AG08395 (cell line): Measurements from ENCODE around the gene RASA3.

Experiments
- DNase-seq: peaks from one replicate; pipeline ENCODE4 v3.0.0; 2012; ENCODE audit warnings: mixed read lengths, low spot score

RASA3 gene

DNA sequence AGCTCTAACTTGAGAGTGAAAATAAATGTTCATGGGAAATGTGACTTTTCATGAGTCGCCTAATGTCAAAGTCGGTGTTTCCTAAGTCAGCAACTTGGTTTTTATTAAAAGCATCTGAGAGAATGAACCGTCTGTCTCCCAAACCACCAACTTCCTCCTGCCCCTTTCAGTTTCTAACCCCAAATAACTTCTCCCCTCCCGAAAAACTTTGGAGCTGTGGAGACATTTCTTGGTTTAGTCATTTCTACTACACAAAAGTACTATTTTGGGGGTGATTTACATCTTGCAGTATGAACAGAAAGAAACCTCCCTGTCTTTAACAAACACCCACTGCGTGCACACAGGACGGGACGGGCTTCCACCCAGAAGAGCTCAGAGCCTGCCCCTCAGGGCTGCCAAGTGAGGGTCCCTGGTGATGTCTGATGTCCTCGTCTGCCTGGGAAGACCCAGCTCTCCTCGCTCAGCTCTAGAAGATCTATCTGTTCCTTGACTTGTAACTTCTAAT, 65.0 kb downstream of the RASA3 start:
- peak; percentile 59 for DNase-seq

DNA sequence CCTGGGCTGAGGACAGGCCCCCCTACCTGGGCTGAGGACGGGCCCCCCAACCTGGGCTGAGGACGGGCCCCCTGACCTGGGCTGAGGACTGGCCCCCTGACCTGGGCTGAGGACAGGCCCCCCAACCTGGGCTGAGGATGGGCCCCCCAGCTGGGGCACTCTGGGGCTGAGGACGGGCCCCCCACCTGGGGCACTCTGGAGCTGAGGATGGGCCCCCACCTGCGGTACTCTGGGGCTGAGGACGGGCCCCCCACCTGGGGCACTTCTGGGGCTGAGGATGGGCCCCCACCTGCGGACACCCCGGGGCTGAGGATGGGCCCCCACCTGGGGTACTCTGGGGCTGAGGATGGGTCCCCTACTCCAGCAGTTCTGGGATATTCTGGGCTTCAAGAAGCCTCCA, 65.5 kb downstream of the RASA3 start:
- DNase-seq, result no peak

DNA sequence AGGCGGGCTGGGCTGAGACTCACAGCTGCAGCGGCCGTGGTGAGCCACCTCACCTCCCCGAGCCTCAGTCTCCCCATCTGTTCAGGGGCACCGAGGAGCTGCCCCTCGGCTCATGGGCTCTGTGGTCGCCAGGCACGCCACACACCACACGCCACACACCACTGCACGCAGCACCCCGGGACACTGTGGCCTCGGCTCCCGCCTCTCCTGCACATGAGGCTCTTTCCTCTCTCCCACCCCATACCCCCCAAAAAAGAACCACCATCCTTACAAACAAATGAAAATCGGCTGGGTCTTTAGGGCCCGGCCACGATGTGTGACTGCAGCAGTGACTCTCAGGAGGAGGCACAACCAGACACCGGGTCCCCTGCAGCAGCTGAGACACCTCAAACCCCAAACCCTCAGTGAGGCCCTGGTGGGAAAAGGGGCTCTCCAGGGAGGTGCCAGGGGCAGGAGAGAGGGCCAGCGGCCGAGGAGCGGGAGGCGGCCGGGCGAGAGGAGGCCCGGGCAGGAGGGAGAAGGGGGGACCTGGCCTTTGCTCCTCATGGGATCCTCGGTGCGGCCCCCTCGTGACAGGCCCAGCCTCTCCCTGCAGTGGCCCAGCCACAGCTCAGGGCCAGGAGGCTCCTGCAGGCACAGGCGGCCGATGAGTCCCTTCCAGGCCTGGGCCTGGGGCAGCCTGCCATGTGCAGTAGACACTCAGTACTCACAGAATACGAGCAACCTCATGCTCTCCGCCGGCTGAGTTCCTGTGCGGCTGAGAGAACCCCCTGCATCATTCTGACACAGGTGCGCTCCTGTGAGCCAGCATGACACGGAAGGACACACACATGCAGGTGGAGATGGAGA, 66.3 kb downstream of the RASA3 start:
- DNase-seq, result no peak

DNA sequence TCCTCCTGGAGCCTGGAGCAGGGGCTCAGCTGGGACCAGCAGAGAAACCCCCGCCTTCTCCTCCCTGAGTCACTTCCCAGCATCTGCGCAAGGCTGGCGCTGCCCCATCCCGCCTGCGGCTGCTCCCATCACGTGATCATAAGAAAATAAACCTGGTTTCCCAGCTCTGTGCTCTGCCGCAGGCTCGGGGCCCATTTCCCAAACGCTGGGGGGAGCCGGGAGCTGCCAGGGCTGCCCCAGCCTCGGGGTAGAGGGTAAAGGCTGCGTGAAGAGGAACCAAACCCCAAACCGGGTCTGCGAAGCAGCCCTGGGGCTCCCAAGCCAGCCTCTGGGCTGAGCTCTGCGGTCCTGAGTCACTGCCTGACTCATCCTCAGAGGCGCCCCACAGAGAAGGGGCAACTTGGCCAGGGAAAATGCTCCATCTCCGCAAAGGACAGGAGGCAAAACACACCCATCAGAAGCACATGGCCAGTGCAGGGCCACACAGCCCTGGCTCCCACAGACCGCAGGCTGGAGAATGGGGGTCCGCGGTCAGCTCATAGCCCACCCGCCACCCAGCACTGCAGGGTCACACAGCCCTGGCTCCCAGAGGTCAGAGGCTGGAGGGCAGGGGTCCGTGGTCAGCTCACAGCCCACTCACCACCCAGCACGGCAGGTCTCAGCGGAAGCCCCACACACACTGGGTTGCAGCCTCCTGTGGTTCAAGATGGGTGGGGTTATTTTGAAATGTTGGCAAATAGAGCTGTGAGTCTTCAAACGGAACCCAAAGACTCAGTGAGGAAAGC, 67.1 kb downstream of the RASA3 start:
- peak; percentile 90 for DNase-seq

DNA sequence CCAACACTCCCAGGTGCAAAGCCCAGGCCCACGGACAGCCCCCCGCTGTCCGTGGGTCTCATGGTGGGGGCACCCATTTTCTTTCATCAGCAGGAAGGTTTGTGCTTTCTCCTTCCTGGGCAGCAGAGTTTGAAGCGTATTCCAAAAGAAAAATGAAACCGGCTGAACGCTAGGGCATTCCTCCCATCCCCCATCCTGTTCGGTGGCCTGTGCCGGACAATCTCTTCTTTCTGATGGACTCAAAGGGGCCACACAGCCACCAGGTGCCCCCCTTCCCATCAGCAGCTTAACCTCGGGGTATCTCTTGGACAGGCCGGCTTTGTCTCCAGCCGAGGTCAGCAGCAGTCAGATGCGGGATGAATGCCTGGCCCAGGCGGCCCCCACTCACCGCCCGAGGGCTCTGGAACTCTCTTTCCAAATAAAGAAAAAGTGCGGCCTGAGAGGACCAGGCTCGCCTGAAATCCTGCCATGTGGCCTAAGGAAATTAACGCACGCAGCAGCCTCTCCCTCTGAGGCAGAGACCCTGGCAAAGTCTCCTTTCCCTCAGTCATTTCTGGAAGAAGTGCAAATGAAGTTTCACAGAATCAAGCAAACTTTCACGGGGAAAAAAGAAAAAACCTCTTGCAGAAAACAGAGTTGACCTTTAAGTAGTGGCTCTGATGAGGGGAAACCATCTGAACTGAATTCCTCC, 67.8 kb downstream of the RASA3 start:
- peak; percentile 7 for DNase-seq

DNA sequence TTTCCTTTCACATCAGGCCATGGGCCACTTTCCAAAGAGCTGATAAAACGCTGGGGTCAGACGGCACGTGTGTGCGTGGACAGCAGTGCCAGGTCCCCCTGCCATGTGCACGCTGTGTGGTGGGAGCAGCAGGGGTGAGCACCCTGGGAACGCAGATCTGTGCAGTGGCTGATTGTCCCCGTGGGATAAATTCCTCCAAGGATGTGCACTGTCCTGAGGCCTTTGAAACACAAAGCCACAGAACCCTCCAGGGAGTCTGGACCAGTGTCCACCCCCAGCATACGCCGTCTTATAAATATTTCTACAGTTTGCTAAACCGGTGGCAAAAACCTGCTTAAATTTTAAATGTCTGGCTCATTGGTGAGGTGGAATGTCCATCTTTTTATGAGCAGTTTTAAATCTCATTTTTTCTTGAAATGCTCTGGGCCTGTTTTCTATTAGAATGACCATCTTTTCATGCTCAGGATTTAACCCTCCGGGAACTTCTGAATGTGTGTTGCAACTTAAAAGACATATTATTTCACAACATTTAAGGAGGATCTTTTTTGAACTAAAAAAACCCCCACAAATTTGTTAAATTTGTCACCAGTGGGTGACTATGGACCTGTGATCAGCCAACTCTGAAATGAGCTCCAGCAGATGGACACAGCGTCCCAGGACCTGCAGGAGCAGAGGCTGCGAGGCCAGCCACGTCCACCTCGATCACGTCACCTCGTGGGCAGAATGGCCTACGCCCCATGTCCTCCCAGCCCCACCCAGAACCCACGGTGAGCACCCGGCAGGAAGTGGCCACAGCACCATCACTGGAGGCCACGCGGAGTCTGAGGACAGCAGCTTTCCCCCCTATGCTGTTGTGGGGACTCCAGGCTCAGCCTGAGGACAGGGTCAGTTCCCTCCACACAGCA, 68.6 kb downstream of the RASA3 start:
- DNase-seq, result peak; percentile 42

DNA sequence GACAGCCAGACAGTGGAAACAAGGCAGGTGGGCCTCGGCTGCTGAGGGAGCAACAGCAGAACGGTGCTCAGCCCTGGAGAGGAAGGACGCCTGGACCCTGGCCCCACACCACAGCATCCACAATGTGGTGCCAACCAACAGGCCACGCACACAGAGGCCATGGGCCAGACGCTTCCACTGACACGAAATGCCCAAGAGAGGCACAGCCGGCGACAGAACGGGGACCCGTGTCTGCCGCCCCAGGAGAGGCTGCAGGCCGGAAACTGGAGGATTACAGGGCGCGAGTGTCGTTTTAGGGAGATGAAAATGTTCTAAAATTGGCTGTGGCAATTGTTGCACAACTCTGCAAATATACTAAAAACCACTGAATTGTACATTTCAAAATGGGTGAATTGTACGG, 69.7 kb downstream of the RASA3 start:
- DNase-seq, result peak; percentile 18

DNA sequence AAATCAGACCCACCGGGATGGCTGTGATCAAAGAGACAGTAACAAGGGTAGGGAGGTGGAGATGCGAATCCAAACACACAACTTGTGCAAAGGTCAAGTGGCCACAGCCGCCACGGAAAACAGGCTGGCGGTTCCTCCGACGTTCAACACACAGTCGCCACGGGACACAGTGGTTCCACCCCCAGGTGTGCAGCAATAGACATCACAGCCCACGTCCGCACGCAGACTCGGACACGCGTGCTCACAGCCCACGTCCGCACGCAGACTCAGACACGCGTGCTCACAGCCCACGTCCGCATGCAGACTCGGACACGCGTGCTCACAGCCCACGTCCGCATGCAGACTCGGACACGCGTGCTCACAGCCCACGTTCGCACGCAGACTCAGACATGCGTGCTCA, 70.1 kb downstream of the RASA3 start:
- no peak for DNase-seq

DNA sequence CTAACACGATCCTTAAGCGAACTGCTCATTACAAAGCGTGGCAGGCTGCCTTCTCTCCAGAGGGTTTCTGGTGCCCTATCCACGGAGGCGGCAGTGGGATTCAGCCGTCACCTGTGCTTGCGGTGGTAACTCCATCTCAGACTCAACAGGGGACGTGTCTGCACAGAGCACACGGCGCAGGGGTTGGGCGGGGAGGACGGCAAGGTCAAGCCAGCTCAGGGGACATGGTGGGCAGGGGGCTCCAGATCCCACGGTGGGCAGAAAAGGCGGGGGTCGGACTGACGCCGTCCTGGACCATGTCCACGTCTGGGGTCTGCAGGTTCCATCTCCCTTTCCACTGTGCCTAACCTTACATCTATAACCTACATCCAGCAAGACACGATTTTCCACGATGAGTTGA, 70.7 kb downstream of the RASA3 start:
- no peak for DNase-seq

DNA sequence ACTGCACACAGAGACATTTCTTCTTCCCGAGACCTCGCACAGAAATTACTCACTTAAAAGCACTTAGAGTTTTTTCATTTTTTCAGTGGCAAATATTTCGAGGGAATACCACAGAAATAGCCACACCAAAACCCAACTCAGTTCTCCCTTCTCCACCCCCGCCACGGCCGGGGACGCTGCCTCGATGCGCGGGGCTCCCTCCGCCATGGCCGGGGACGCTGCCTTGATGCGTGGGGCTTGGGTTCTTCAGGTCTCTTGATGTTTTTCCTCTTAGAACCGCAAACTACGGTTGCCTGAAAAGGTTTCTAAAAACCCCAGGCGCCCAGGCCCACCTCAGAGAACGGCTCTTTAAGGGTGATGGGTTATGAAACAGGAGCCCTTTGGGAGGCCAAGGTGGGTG, 71.4 kb downstream of the RASA3 start:
- no peak for DNase-seq

DNA sequence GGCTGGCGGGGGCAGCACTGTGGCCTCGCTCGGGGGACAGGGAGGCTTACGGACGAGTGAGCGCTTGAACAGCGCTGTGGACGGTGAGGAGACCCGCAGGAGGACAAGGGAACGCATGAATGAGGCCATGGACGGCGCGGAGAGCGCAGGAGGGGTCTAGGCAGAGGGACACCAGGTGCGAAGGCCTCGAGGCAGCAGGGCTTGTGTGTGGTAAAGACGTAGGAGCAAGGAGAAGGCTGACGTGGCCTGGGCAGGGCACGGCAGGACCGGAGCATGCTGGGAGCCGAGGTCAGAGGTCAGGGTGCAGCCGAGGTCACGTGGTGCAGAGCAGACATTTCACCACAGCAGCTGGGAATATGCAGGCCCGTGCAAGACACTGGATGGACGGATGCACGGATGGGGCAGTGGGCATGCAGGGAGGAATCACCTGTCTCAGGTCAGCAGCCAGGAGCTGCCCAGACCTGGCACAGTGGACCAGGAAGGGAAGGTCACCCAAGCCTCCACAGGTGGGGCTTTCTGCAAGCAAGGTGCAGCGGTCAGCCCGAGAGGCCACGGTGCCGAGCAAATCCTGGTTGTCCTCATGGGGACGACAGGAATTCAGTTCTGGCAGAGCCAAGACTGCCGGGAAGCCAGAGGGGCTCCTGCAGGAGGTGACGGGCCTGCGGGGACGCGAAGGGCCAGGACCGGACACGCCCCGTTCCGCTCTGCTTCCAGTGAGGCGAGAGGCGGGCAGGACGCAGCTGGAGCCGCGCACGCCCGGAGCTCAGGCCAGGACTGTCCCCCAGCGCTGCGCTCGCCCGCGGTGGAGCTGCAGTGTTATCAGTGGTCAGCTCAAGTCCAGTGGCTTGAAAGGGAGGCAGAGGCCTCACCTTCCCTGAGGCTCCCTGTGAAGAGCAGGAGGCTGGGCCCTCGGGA, 72.2 kb downstream of the RASA3 start:
- no peak for DNase-seq

DNA sequence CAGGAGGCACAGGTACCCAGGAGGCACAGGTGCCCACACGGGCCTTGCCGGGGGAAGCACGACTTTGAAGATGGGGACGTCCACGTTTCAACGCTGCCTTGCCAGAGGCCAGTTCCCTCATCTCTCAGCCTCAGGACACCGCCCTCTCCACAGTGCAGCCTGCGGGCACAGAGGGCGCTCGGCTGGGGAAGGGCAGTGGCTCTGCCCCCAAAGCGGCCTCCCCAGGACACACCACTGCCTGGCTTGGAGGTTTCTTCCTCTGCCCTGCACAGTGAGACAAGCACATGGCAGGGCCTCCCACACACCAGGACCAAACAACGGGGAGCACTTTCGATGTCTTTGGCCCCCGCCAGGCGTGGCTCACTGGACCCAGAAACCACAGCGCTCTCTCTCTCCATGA, 73.0 kb downstream of the RASA3 start:
- no peak for DNase-seq

DNA sequence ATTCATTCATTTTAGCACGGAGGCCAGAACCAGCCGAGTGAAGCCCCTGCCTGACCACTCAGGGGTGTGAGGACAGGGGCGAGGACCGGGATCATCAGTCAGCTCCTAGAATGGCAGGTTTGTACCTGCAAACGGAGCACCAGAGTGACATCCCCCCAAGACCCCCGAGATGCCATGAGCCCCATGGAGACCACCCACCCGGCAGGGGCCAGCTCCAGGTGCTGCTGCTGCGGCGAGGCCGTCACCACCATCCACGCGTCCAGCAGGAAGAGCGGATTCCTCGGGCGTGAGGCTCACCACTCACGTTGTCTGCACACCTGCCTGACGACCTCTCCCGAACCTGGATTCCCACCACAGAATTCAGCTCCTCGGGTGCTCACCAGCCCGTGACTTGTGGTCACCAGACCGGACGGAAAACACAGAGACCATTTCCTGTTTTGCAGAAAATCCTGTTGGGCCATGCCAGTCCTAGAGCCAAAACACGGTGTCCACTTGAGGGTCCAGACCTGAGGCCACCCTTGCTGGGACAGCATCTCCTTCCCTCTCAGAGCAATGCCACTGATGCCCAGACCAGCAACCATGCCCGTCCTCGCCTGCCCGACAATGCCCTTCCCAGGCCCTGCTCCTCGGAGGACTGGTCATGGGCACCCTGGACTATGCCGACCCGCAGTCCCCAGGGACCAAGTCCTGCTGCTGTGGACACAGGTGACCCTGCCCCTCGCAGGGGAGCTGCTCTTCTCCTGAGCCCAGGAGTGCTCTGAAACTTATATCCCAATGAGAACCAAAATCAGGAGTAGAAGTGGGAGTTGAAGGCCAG, 74.2 kb downstream of the RASA3 start:
- no peak for DNase-seq

DNA sequence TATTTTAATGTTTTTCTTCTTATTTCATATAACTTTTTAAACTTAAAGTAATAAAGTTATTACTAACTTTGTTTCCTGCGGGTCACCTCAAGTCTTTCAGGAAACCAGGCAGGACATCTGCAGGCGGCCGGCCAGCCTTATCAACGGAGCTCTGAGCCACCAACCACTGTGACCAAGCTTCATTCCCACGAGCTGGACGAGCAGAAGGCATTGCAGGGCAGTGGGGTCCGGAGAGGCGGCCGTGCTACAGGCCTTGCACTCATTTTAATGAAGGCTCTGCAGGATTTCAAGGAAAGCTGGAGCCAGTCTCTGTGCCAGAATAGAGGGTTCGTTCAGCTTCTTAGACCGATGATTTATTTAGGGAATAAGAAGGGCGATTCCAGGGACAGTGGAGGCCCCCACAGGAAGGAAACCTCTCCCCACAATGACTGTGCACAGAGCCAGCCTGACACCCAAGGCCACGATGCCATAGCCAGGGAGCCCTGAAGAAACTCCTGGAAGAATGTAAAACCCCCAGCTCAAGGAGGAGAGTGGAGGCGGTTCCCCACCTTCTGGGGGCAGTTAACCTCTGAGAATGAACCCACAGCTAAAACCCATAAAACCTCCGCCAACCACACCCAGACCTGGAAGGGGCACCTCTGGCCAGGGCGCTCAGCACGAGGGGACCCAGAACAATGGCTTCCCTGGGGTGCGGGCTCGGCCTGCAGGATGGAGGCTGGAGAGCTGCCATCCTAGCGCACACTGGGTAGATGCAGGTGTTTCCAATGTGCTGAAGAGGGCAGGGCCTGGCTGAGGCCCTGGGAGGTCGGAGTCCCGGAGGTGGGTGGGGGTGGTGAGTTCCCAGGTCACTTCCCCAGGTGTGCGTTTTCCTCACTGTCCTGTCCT, 75.0 kb downstream of the RASA3 start:
- no peak for DNase-seq

DNA sequence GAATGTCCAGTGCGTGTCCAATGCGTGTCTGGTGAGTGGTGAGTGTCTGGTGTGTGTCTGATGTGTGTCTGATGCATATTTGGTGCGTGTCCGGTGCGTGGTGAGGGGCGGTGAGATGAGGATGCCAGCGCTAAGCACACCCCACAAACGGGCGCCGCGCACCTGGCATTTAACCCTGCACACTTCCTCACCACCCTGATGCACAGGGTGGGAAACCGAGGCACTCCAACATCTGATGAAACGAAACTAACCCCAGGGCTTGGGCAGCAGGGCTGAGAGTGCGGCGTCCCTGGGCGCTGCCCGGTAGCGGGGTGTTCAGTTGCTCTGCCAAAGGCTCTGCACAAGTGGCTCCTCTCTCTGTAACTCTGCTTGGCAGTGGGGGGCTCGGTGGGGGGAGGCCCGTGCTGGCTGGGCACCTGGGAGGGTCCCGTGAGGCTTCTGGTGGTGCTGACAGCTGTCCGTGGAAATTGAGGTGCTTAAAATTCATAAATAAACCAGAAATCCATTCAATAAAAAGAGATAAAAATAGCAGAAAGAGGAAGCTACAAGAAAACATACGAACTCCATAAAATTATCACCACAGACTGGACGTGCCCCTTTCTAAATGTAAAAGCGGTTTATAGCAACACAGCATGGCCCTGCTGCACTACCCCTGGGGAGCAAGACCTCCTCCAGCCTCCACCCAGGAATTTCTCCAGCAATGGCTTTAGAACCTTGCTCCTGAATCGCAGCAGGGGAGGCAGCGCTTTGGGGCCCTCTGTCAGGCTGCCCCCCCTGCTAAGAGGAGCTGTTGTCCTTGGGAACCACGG, 76.0 kb downstream of the RASA3 start:
- no peak for DNase-seq

DNA sequence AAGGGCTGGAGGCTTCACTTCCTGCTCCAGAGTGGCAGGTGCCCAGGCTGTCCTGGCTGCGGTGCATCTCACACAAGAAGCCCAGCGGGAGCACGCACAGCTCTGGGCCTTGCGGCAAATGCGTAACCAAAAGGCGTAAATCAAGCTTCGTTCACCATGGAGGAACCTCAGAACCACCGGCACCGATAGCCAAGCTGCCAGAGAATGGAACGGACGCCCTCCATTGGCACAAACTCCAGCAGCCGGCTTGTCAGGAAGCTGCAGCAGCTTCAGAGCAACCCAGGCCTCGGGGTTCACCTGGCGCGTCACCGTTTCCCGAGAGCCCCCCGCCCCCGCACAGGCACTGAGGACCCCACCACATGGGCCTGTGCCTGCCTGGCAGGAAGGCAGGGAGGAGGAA, 76.7 kb downstream of the RASA3 start:
- DNase-seq, result no peak

DNA sequence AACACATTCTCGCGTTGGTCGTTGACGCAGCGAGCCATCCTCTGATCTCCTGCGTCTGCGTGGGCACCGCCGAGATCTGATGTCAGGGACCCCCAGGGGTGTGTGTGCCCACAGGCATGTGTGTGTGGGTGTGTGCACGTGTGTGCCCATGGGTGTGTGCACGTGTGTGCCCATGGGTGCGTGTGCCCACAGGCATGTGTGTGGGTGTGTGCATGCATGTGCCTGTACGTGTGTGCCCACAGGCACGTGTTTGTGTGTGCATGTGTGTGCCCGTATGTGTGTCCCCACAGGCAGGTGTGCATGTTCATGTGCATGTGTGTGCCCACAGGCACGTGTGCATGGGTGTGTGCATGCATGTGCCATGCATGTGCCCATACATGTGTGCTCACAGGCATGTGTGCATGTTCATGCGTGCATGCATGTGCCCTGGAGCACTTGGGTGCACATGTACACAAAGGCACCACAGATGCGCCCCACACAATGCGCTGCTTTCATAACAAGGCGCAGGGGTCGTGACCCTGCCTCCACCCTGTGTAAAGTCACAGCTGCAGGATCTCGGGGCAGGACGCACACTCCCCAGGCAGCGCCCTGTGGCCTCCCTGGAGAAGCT, 77.5 kb downstream of the RASA3 start:
- no peak for DNase-seq
